Non-pigmented ciliary epithelial cell (primary cell): ENCODE measurements around the gene FMOD.

Experiments
- DNase-seq: peaks from one replicate; pipeline ENCODE4 v3.0.0-alpha.2; 2010; ENCODE audit warnings: low read depth

FMOD gene

GRCh38 chr1:203351037-203351625 is at the start of gene FMOD:
TSS of gene FMOD (minus strand) at chr1:203351122. CDS start at chr1:203348270, 2,852 bp downstream.
- no peak for DNase-seq

- DNase-seq, result no peak
These were observed 45.8 kb upstream of the FMOD start for GRCh38 chr1:203396595-203397194.

GRCh38 chr1:203395751-203396150 is 44.8 kb upstream of the FMOD start:
- DNase-seq, result no peak

GRCh38 chr1:203390298-203390697 is 39.4 kb upstream of the FMOD start:
- DNase-seq, result no peak

GRCh38 chr1:203388683-203389082 is 37.8 kb upstream of the FMOD start:
- DNase-seq, result no peak

GRCh38 chr1:203382026-203382425 is 31.1 kb upstream of the FMOD start:
- no peak for DNase-seq

GRCh38 chr1:203381151-203381751 is 30.3 kb upstream of the FMOD start:
- no peak for DNase-seq

- DNase-seq, result no peak
These were observed 29.7 kb upstream of the FMOD start for GRCh38 chr1:203380420-203381150.

- DNase-seq, result no peak
These were observed 28.9 kb upstream of the FMOD start for GRCh38 chr1:203379825-203380224.

- DNase-seq, result no peak
These were observed 27.8 kb upstream of the FMOD start for GRCh38 chr1:203378556-203379245.

GRCh38 chr1:203373991-203374390 is 23.1 kb upstream of the FMOD start:
- no peak for DNase-seq

GRCh38 chr1:203373002-203373401 is 22.1 kb upstream of the FMOD start:
- DNase-seq, result no peak

- no peak for DNase-seq
These were observed 20.4 kb upstream of the FMOD start for GRCh38 chr1:203371288-203371687.

GRCh38 chr1:203369666-203370065 is 18.7 kb upstream of the FMOD start:
- no peak for DNase-seq

- DNase-seq, result no peak
These were observed 17.9 kb upstream of the FMOD start for GRCh38 chr1:203368624-203369451.

GRCh38 chr1:203367057-203367456 is 16.1 kb upstream of the FMOD start:
- DNase-seq, result no peak

- no peak for DNase-seq
These were observed 15.6 kb upstream of the FMOD start for GRCh38 chr1:203366476-203366875.

- no peak for DNase-seq
These were observed 13.9 kb upstream of the FMOD start for GRCh38 chr1:203364806-203365205.

- no peak for DNase-seq
These were observed 13.3 kb upstream of the FMOD start for GRCh38 chr1:203364094-203364801.

- no peak for DNase-seq
These were observed 11.8 kb upstream of the FMOD start for GRCh38 chr1:203362720-203363025.
